RKO (cell line): ENCODE data around the gene LRRC27.

Experiments used
- DNase-seq: peaks from one replicate; pipeline ENCODE4 v3.0.0-alpha.2; 2016; ENCODE audit warnings: low spot score

LRRC27 gene

DNA sequence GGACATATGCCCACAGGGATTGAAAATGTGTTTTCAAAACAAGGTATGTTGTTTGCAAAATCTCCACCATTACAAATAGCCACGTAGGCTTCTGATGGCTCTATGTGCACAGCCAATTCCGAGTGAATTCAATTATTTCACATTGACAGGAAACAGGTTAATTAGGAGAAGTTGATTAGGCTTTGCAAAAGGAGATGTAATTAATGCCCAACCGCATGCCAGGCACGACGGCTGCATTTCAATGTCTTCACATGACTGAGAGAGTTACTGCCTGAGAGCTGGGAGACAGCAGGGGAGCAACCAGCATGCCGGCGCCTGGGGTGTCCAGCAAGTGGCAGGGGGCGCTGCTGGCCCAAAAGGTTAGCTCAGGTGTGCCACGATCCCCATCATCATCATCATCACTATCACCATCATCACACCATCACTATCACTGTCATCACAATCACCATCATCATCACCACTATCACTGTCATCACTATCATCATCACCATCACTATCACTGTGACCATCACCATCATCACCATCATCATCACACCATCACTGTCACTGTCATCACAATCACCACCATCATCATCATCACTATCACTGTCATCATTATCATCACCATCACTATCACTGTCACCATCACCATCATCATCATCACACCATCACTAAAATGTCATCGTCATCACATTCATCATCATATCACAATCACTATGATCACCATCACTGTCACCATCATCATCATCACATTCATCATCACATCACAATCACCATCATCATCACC, 95.2 kb downstream of the LRRC27 start:
- no peak for DNase-seq

DNA sequence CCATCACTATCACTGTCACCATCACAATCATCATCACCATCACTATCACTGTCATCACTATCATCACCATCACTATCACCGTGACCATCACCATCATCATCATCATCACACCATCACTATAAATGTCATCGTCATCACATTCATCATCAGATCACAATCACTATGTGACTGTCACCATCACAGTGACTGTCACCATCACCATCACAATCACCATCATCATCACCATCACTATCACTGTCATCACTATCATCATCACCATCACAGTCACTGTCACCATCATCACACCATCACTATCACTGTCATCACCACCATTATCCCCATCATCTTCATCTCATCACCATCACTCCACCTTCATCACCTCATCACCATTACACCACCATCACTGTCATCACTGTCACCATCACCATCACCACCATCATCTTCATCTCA, 96.0 kb downstream of the LRRC27 start:
- no peak for DNase-seq

DNA sequence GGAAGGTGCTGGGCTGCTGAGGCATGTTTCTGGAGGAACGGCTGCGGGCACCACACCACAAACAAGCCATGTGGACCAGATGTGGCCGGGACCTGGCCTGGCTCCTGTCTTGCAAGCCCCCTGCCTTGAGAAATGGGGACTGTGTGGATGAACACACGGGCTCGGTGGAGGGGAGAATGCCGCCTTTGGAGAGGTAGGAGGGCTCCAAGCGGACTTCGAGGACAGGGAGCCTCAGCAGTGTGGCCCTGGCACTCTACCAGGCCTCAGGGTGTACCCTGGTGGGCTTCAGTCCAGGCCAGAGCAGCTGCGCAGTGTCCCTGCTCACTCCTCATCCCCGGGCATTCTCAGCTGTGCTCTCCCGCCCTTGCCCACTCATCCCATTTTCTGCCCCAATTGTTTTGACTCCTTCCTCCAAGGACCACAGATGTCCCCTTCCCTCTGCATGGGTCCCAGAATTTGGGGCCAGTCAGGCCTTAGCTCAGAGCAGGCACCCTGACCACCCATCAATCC, 96.5 kb downstream of the LRRC27 start:
- DNase-seq = no peak
